Measurements from ENCODE around the gene CHI3L1.

- TF ChIP-seq CTCF (IDR thresholded peaks at IDR 0.05), result no peak
- TF ChIP-seq POLR2A (IDR thresholded peaks at IDR 0.05; ENCODE audit: low read depth), result no peak
- TF ChIP-seq POLR2AphosphoS5 (IDR thresholded peaks at IDR 0.05), result no peak
- no peak for TF ChIP-seq EP300 (IDR thresholded peaks at IDR 0.05)
Measured at GRCh38 chr1:203162403-203162802, 24.1 kb downstream of the CHI3L1 start.

Data from esophagus muscularis mucosa (tissue), 4 donors.